ENCODE measurements around the gene RREB1. TPM values are rescaled to one million over a fixed set of nuclear protein-coding genes. Genes with fewer than 3 reads are reported as not detected.

Gene RREB1
- total RNA-seq, 1 experiment from 2014 or later, result 35.8 TPM

GRCh38 chr6:7249391-7249790 lies 141.6 kb downstream of the RREB1 start:
- Histone ChIP-seq H2BK20ac (ENCODE audit: low read depth, low read length, poor library complexity, severe bottlenecking) (no peak overlapping the region), H4K8ac (replicated peaks; ENCODE audit: insufficient read length, low read depth, low read length) (no peak overlapping the region), H3K79me2 (ENCODE audit: insufficient read depth, low read length) (no peaks in the 10 kb centered on the region), H3K27me3 (ENCODE audit: insufficient read depth, low read length) (no peaks in the 10 kb centered on the region; the same call in 1 of the 2 replicates), H2BK5ac (ENCODE audit: insufficient read length, low read length) (no peak overlapping the region), H3K4me1 (ENCODE audit: insufficient read depth, low read length) (no peaks in the 10 kb centered on the region), H3K4me2 (ENCODE audit: insufficient read depth, insufficient read length, low read length) (no peak overlapping the region), H3T11ph (ENCODE audit: low read length) (no peak overlapping the region), H3K9me3 (ENCODE audit: control insufficient read depth, low read depth, low read length) (no peaks in the 10 kb centered on the region), H3K79me1 (ENCODE audit: insufficient read depth, low read depth, low read length, poor library complexity, severe bottlenecking) (no peaks in the 10 kb centered on the region), H4K20me1 (ENCODE audit: control insufficient read depth, insufficient read depth, insufficient read length) (no peaks in the 10 kb centered on the region), H3K56ac (ENCODE audit: insufficient read length, low read depth, low read length) (no peak overlapping the region), H3K18ac (ENCODE audit: insufficient read length, low read depth, low read length) (no peak overlapping the region), H2BK15ac (ENCODE audit: low read depth, low read length) (no peak overlapping the region), H2BK120ac (ENCODE audit: low read depth, low read length, poor library complexity, severe bottlenecking) (no peak overlapping the region), H3K9ac (ENCODE audit: extremely low read depth, insufficient read length, low read length) (no peak overlapping the region), H3K23ac (ENCODE audit: insufficient read length, low read depth, low read length) (no peak overlapping the region), H3K27ac (ENCODE audit: insufficient read length, low read depth, low read length) (no peak overlapping the region), H2AFZ (ENCODE audit: low read length) (no peak overlapping the region), H4K5ac (ENCODE audit: insufficient read length, low read depth, low read length) (no peak overlapping the region), H4K91ac (ENCODE audit: insufficient read length, low read depth, low read length) (no peak overlapping the region), H3K23me2 (ENCODE audit: insufficient read length, low read depth, low read length, poor library complexity, severe bottlenecking) (no peaks in the 10 kb centered on the region), H2AK5ac (ENCODE audit: insufficient read length, low read length) (no peak overlapping the region), H2BK12ac (ENCODE audit: insufficient read length, low read depth, low read length) (no peak overlapping the region), H3K4ac (ENCODE audit: low read depth, low read length) (no peak overlapping the region), H3K14ac (ENCODE audit: insufficient read depth, low read length) (no peak overlapping the region)
- no peaks in the 10 kb centered on the region; a peak in 1 of 5 replicates for H3K9me3 Mint-ChIP-seq
- peaks cover 6 to 20% (median 19%) of the 10 kb centered on the region in 3 experiments; a peak in 6 of 7 replicates for H3K36me3 Mint-ChIP-seq (ENCODE audit: insufficient read depth in 1 of 3, low read depth in 3 of 3)
- H3K27me3 Mint-ChIP-seq (ENCODE audit: low read depth), result no peaks in the 10 kb centered on the region
- TF ChIP-seq CTCF (conservative IDR thresholded peaks at IDR 0.05), result no peak
- H3K4me3 Mint-ChIP-seq, result no peak overlapping the region
- DNase-seq, result no peak
- no CpG with 5 or more reads among the region's 2 CpGs for WGBS (ENCODE audit: extremely low coverage, insufficient read length, low lambda C conversion rate)
- no peak overlapping the region for H3K27ac Mint-ChIP-seq
- no peaks in the 10 kb centered on the region for H3K4me1 Mint-ChIP-seq

Measured in H9 (cell line).